HepG2 (cell line): ENCODE measurements around the gene EFNA4. TPM values are rescaled to one million over a fixed set of nuclear protein-coding genes. Genes with fewer than 3 reads are reported as not detected.

ENCODE experiments used
- ZNF407 ChIP-seq: sonication (generic); formaldehyde crosslinking; IDR thresholded peaks from one replicate; pipeline ENCODE4 v1.5.1; 2020; ENCODE audit warnings: mild to moderate bottlenecking, missing genetic modification reagents; ENCODE audit errors: not compliant biosample characterization
- ZNF589 ChIP-seq: sonication (generic); formaldehyde crosslinking; conservative IDR thresholded peaks from 2 replicates; pipeline ENCODE4 v1.8.0; 2022; ENCODE audit warnings: mild to moderate bottlenecking, moderate library complexity, missing genetic modification reagents
- ZNF782 ChIP-seq: sonication (generic); formaldehyde crosslinking; IDR thresholded peaks from 2 replicates; pipeline ENCODE4 v1.4.0; 2020; ENCODE audit warnings: missing genetic modification reagents, mild to moderate bottlenecking, borderline replicate concordance
- polyA plus RNA-seq, 8 experiments: library from polyadenylated mRNA; depleted of rRNA in 3 of 8; stranded (reverse) in 7 of 8; unstranded in 1 of 8; fragments of >200 nt; fragmentation: Illumina TruSeq in 4 of 8; extraction: Trizol in 4 of 8; gene quantifications; 2 replicates each; pipeline versions ENCODE4 v1.2.1 to v1.2.3, GENCODE V29; 2011 to 2016; ENCODE audit warnings: low read depth in 4 of 8, missing spikeins in 1 of 8, mixed read lengths in 1 of 8; ENCODE audit not compliant: insufficient read depth in 1 of 8
- total RNA-seq, 5 experiments: library from RNA; depleted of rRNA; stranded (reverse); fragments of >200 nt; fragmentation: Illumina TruSeq; extraction: Trizol; gene quantifications; 2 replicates each; pipeline ENCODE4 v1.2.3, GENCODE V29; 2016; ENCODE audit warnings: low read depth in 1 of 5

Gene EFNA4
- total and polyA plus RNA-seq, 2 of the 13 experiments (the other 11 are each of a cell fraction or from before 2014, with no cell fraction given) = 12.0 to 17.2 TPM

GRCh38 chr1:155081472-155082300 lies 18.1 kb downstream of the EFNA4 start (continued):
- TF ChIP-seq ZNF407 (CRISPR knock-in tag) (peak; percentile 49), ZNF782 (CRISPR knock-in tag) (peak; percentile 31; the same call in 1 of the 2 replicates), ZNF589 (0 out of 2 replicates have a peak, but pooled peaks have one; percentile 42)
